K562 (cell line): Measurements from ENCODE around the gene ABCC12. TPM values are rescaled to one million over a fixed set of nuclear protein-coding genes. Genes with fewer than 3 reads are reported as not detected.

Experiments used
- ATAC-seq: fragments of 200-7000 bp; cut with Tn5 transposase; 3 replicates; pipeline ENCODE4 v1.9.1; 2020; ENCODE audit warnings: moderate library complexity
- BruUV-seq: library from RNA; stranded (reverse); fragments of 400-500 nt; replicated peaks from 2 replicates; lab custom pipeline; 2021; lab: Mats Ljungman, UMichigan
- CTCF ChIA-PET: fragments of 300-600 bp; formaldehyde crosslinking; extraction: SDS; loops from one replicate; lab custom pipeline; 2021; ENCODE audit warnings: low intra/inter-chr PET ratio; lab: Yijun Ruan, JAX
- POLR2A ChIA-PET: fragments of 300-600, 350-650 bp; sonication (Branson Sonifier 250); formaldehyde crosslinking; extraction: SDS; loops from one replicate; lab custom pipeline; 2021; ENCODE audit warnings: antibody characterized with exemption, inconsistent platforms; lab: Yijun Ruan, JAX
- DNase-seq, 4 experiments: peaks; one replicate each; pipeline versions ENCODE4 v3.0.0 to v3.0.0-alpha.2; 2011 to 2018; ENCODE audit warnings: low spot score in 3 of 4, mixed read lengths in 3 of 4; ENCODE audit errors: extremely low read depth in 1 of 4
- FAIRE-seq: peaks from 2 replicates; lab custom pipeline; 2011; peaks lifted over from hg19 to GRCh38; lab: Jason Lieb, UNC
- H2AFZ ChIP-seq: 2 replicates; pipeline ENCODE4 v1.6.0; 2011; ENCODE audit warnings: low read depth, low read length, control low read depth, inconsistent platforms
- H3K27ac ChIP-seq: fragments of 200-600 bp; 3 replicates; pipeline ENCODE4 v1.8.0; 2011; ENCODE audit warnings: low read depth, mild to moderate bottlenecking, control low read depth, inconsistent platforms, low read length, moderate library complexity, mixed read lengths; ENCODE audit errors: extremely low read depth
- H3K27me3 ChIP-seq, 2 experiments: fragments of 300-600 bp in 1 of 2; 2 replicates in 1 of 2; 3 replicates in 1 of 2; pipeline versions ENCODE4 v1.6.0 to v1.8.0; 2011; ENCODE audit warnings: inconsistent platforms in 2 of 2, low read length in 2 of 2, mild to moderate bottlenecking in 1 of 2, mixed read lengths in 1 of 2, moderate library complexity in 1 of 2; ENCODE audit not compliant: control insufficient read depth in 2 of 2, insufficient read depth in 2 of 2
- H3K36me3 ChIP-seq: fragments of 300-600 bp; 3 replicates; pipeline ENCODE4 v1.8.0; 2011; ENCODE audit warnings: mild to moderate bottlenecking, low read length, inconsistent platforms; ENCODE audit not compliant: control insufficient read depth, insufficient read depth
- H3K4me1 ChIP-seq, 2 experiments: fragments of 200-600 bp in 1 of 2; replicated peaks in 1 of 2; 2 replicates in 1 of 2; 3 replicates in 1 of 2; pipeline versions ENCODE4 v1.5.1 to v1.8.0; 2011; ENCODE audit warnings: inconsistent platforms in 2 of 2, low read length in 2 of 2, mild to moderate bottlenecking in 1 of 2, mixed read lengths in 1 of 2, moderate library complexity in 1 of 2; ENCODE audit not compliant: control insufficient read depth in 2 of 2, insufficient read depth in 2 of 2
- H3K4me2 ChIP-seq: 2 replicates; pipeline ENCODE4 v1.6.1; 2011; ENCODE audit warnings: low read length, control low read depth, inconsistent platforms, mixed read lengths; ENCODE audit not compliant: insufficient read depth
- H3K4me3 ChIP-seq: fragments of 200-600 bp; sonication (generic), shearing (Covaris generic); 2 replicates; pipeline ENCODE4 v1.5.1; 2016; ENCODE audit warnings: control low read depth, inconsistent platforms
- H3K79me2 ChIP-seq: fragments of 200-600 bp; 3 replicates; pipeline ENCODE4 v1.8.0; 2011; ENCODE audit warnings: low read length, inconsistent platforms; ENCODE audit not compliant: control insufficient read depth, insufficient read depth
- H3K9ac ChIP-seq, 2 experiments: 2 replicates each; pipeline versions ENCODE4 v1.6.0 to v1.6.1; 2011; ENCODE audit warnings: low read depth in 2 of 2, low read length in 2 of 2, control low read depth in 1 of 2, inconsistent platforms in 1 of 2, mild to moderate bottlenecking in 1 of 2, mixed read lengths in 1 of 2; ENCODE audit not compliant: insufficient read depth in 1 of 2
- H3K9me1 ChIP-seq: one replicate; pipeline ENCODE4 v1.6.0; 2011; ENCODE audit warnings: inconsistent platforms, mild to moderate bottlenecking, low read length, moderate library complexity; ENCODE audit not compliant: control insufficient read depth, insufficient read depth
- H3K9me3 ChIP-seq: replicated peaks from 2 replicates; pipeline ENCODE4 v1.5.1; 2011; ENCODE audit warnings: low read depth, low read length, inconsistent platforms; ENCODE audit not compliant: control insufficient read depth, insufficient read depth
- H4K20me1 ChIP-seq: replicated peaks from 2 replicates; pipeline ENCODE4 v1.6.1; 2011; ENCODE audit warnings: low read length, inconsistent platforms, mixed read lengths; ENCODE audit not compliant: control insufficient read depth, insufficient read depth
- NCOA2 ChIP-seq, 2 experiments: fragments of 450-650 bp; IDR thresholded peaks; 2 replicates each; pipeline ENCODE4 v1.6.1; 2018; ENCODE audit warnings: mild to moderate bottlenecking in 2 of 2, moderate library complexity in 1 of 2; ENCODE audit not compliant: partially characterized antibody in 2 of 2
- NCOA6 ChIP-seq: fragments of 450-650 bp; IDR thresholded peaks from 2 replicates; pipeline ENCODE4 v1.6.1; 2017; ENCODE audit warnings: mild to moderate bottlenecking
- RAD21 ChIP-seq, 2 experiments: fragments of 250-450 bp in 1 of 2; fragments of 450-650 bp in 1 of 2; sonication (Bioruptor Pico) in 1 of 2; formaldehyde crosslinking in 1 of 2; IDR thresholded peaks in 1 of 2; conservative IDR thresholded peaks in 1 of 2; 2 replicates each; pipeline versions ENCODE4 v1.4.0 to v1.8.0; 2020 to 2022; ENCODE audit warnings: mild to moderate bottlenecking in 2 of 2, moderate library complexity in 1 of 2
- RBBP5 ChIP-seq: fragments of 200-600 bp; sonication (generic); IDR thresholded peaks from 2 replicates; pipeline ENCODE4 v1.6.1; 2012; ENCODE audit warnings: borderline replicate concordance, mild to moderate bottlenecking, low read length, control low read depth, inconsistent platforms; ENCODE audit not compliant: insufficient read depth, poor library complexity, severe bottlenecking
- RBM25 ChIP-seq: fragments of 200-400 bp; formaldehyde crosslinking; IDR thresholded peaks from 2 replicates; pipeline ENCODE4 v1.6.1; 2018; ENCODE audit warnings: low read length, low read depth, moderate library complexity; ENCODE audit not compliant: severe bottlenecking
- SMARCA5 ChIP-seq: fragments of 450-650 bp; IDR thresholded peaks from 2 replicates; pipeline ENCODE4 v1.6.1; 2016
- WGBS: fragments of 100-300 bp; shearing (Covaris generic); methylation state at CpG from one replicate; pipeline ENCODE4 v1.1.6; 2016; ENCODE audit warnings: low coverage, mixed read lengths; ENCODE audit not compliant: insufficient coverage; ENCODE audit errors: missing lambda C conversion rate; 5-methylcytosine and 5-hydroxymethylcytosine counted together
- in situ Hi-C: fragments of 300-500 bp; cut with MboI; formaldehyde crosslinking; loops from 4 replicates; pipeline ENCODE4 v1.15.0; 2018; ENCODE audit warnings: inconsistent platforms, mixed read lengths
- intact Hi-C: fragments of 100-400 bp; cut with micrococcal nuclease; formaldehyde crosslinking; loops from 2 replicates; pipeline ENCODE4 v1.14.2; 2022
- polyA plus RNA-seq, 8 experiments: library from polyadenylated mRNA; depleted of rRNA in 4 of 8; stranded (reverse) in 5 of 8; unstranded in 3 of 8; fragments of >200 nt; fragmentation: Nextera tagmentation in 2 of 8; fragmentation: Illumina TruSeq in 1 of 8; extraction: Ambion mirVana in 2 of 8; extraction: Trizol in 1 of 8; gene quantifications; 2 replicates each; pipeline versions ENCODE4 v1.2.1 to v1.2.3, GENCODE V29; 2011 to 2014; ENCODE audit warnings: inconsistent platforms in 1 of 8, missing spikeins in 1 of 8
- total RNA-seq, 7 experiments: library from RNA; depleted of rRNA in 6 of 7; stranded (reverse); fragments of >200 nt in 6 of 7; fragmentation: Illumina TruSeq in 2 of 7; extraction: Trizol in 2 of 7; gene quantifications; 2 replicates each; pipeline versions ENCODE4 v1.2.1 to v1.2.3, GENCODE V29; 2011 to 2021; ENCODE audit warnings: low replicate concordance in 1 of 7
- TF ChIP-seq, protein P1 (sequence below), 3 experiments: fragments of 200-800 bp in 1 of 3; fragments of 250-450 bp in 1 of 3; fragments of 450-650 bp in 1 of 3; sonication (Bioruptor Pico) in 1 of 3; sonication (Bioruptor generic) in 1 of 3; formaldehyde crosslinking in 1 of 3; IDR thresholded peaks; 2 replicates each; pipeline versions ENCODE4 v1.6.1 to v1.8.0; 2016 to 2022; ENCODE audit warnings: mild to moderate bottlenecking in 2 of 3, missing genetic modification characterization in 2 of 3, missing compliant biosample characterization in 1 of 3, moderate library complexity in 1 of 3
- TF ChIP-seq, protein P2 (sequence below): fragments of 450-650 bp; IDR thresholded peaks from 2 replicates; pipeline ENCODE4 v1.6.1; 2018; ENCODE audit not compliant: partially characterized antibody
- TF ChIP-seq, protein P3 (sequence below): fragments of 200-400 bp; formaldehyde crosslinking; IDR thresholded peaks from 2 replicates; pipeline ENCODE4 v1.6.1; 2017; ENCODE audit warnings: mild to moderate bottlenecking, low read depth, low read length, moderate library complexity

Gene ABCC12
- total and polyA plus RNA-seq, 9 of the 15 experiments (the other 6 are each of a cell fraction or from before 2014, with no cell fraction given) = not detected

DNA sequence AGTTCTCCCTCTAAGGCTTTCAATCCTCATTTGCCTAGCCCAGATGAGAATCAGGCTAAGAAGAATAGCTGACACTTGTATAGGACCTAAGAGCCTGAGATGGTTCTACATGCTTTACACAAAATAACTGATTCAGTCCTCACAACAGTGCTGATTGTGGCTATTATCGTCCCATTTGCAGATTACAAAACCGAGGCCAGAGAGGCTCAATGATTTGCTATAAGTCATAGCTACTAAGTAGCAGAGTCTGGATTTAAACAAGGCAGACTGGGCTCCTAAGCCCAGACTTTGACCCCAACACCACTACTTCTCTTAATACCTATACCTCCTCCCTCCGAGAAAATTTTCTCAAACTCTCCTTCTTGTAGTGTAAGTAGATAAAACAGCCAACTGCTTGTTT, 23.1 kb downstream of the ABCC12 start:
- POLR2A ChIA-PET = interaction anchor here (0.9 kb wide), 1 partner anchor 15 kb away, joined by 3 read pairs; no protein-coding TSS in a partner anchor

More for the DNA sequence above, 23.1 kb downstream of the ABCC12 start:
- Histone ChIP-seq H3K27me3 (peaks cover 0 to 20% of the 10 kb centered on the region in 2 experiments; a peak in 2 of 5 replicates), H3K36me3 (no peaks in the 10 kb centered on the region), H3K4me2 (no peak overlapping the region), H3K9me1 (no peaks in the 10 kb centered on the region), H3K4me1 (no peaks in the 10 kb centered on the region), H3K4me3 (no peak overlapping the region), H3K9me3 (no peaks in the 10 kb centered on the region), H3K27ac (no peak overlapping the region), H3K79me2 (no peaks in the 10 kb centered on the region), H3K9ac (no peak overlapping the region), H2AFZ (no peak overlapping the region), H4K20me1 (no peaks in the 10 kb centered on the region; the same call in 1 of the 2 replicates)
- TF ChIP-seq, protein P1, sequence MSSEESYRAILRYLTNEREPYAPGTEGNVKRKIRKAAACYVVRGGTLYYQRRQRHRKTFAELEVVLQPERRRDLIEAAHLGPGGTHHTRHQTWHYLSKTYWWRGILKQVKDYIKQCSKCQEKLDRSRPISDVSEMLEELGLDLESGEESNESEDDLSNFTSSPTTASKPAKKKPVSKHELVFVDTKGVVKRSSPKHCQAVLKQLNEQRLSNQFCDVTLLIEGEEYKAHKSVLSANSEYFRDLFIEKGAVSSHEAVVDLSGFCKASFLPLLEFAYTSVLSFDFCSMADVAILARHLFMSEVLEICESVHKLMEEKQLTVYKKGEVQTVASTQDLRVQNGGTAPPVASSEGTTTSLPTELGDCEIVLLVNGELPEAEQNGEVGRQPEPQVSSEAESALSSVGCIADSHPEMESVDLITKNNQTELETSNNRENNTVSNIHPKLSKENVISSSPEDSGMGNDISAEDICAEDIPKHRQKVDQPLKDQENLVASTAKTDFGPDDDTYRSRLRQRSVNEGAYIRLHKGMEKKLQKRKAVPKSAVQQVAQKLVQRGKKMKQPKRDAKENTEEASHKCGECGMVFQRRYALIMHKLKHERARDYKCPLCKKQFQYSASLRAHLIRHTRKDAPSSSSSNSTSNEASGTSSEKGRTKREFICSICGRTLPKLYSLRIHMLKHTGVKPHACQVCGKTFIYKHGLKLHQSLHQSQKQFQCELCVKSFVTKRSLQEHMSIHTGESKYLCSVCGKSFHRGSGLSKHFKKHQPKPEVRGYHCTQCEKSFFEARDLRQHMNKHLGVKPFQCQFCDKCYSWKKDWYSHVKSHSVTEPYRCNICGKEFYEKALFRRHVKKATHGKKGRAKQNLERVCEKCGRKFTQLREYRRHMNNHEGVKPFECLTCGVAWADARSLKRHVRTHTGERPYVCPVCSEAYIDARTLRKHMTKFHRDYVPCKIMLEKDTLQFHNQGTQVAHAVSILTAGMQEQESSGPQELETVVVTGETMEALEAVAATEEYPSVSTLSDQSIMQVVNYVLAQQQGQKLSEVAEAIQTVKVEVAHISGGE (CRISPR knock-in tag; IDR thresholded peaks at IDR 0.05) = no peak
- no peak for TF ChIP-seq RAD21 (CRISPR knock-in tag; conservative IDR thresholded peaks at IDR 0.05 in 1 of 2, IDR thresholded peaks at IDR 0.05 in 1 of 2)
- TF ChIP-seq SMARCA5 = no peak
- no peak for TF ChIP-seq NCOA6
- TF ChIP-seq RBM25 = no peak
- TF ChIP-seq RBBP5 = no peak
- no peak for TF ChIP-seq NCOA2 (IDR thresholded peaks at IDR 0.05; ENCODE audit: partially characterized antibody in 2 of 2)
- TF ChIP-seq, protein P2, sequence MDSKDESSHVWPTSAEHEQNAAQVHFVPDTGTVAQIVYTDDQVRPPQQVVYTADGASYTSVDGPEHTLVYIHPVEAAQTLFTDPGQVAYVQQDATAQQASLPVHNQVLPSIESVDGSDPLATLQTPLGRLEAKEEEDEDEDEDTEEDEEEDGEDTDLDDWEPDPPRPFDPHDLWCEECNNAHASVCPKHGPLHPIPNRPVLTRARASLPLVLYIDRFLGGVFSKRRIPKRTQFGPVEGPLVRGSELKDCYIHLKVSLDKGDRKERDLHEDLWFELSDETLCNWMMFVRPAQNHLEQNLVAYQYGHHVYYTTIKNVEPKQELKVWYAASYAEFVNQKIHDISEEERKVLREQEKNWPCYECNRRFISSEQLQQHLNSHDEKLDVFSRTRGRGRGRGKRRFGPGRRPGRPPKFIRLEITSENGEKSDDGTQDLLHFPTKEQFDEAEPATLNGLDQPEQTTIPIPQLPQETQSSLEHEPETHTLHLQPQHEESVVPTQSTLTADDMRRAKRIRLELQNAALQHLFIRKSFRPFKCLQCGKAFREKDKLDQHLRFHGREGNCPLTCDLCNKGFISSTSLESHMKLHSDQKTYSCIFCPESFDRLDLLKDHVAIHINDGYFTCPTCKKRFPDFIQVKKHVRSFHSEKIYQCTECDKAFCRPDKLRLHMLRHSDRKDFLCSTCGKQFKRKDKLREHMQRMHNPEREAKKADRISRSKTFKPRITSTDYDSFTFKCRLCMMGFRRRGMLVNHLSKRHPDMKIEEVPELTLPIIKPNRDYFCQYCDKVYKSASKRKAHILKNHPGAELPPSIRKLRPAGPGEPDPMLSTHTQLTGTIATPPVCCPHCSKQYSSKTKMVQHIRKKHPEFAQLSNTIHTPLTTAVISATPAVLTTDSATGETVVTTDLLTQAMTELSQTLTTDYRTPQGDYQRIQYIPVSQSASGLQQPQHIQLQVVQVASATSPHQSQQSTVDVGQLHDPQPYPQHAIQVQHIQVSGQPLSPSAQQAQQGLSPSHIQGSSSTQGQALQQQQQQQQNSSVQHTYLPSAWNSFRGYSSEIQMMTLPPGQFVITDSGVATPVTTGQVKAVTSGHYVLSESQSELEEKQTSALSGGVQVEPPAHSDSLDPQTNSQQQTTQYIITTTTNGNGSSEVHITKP = no peak
- TF ChIP-seq, protein P3, sequence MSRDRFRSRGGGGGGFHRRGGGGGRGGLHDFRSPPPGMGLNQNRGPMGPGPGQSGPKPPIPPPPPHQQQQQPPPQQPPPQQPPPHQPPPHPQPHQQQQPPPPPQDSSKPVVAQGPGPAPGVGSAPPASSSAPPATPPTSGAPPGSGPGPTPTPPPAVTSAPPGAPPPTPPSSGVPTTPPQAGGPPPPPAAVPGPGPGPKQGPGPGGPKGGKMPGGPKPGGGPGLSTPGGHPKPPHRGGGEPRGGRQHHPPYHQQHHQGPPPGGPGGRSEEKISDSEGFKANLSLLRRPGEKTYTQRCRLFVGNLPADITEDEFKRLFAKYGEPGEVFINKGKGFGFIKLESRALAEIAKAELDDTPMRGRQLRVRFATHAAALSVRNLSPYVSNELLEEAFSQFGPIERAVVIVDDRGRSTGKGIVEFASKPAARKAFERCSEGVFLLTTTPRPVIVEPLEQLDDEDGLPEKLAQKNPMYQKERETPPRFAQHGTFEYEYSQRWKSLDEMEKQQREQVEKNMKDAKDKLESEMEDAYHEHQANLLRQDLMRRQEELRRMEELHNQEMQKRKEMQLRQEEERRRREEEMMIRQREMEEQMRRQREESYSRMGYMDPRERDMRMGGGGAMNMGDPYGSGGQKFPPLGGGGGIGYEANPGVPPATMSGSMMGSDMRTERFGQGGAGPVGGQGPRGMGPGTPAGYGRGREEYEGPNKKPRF = no peak
- CTCF ChIA-PET = no interaction called here
- ATAC-seq (no peak), DNase-seq (no peak), FAIRE-seq (no peak)
- intact Hi-C loops = no loop called here
- WGBS = 5% methylated on average over 3 of the region's 3 CpGs
- BruUV-seq = no TSS peak
- in situ Hi-C loops = no loop called here
